RWPE2 (cell line): Measurements from ENCODE around the gene CROCC2.

Experiments used
- ATAC-seq: fragments of 200-7000 bp; cut with Tn5 transposase; 3 replicates; pipeline ENCODE4 v1.9.1; 2021; ENCODE audit warnings: low read depth
- DNase-seq: peaks from one replicate; pipeline ENCODE4 v3.0.0-alpha.2; 2020; ENCODE audit warnings: low spot score
- H3K27ac ChIP-seq: fragments of 450-650 bp; 2 replicates; pipeline ENCODE4 v1.5.1; 2017; ENCODE audit warnings: mild to moderate bottlenecking; ENCODE audit not compliant: poor library complexity, severe bottlenecking
- H3K27me3 ChIP-seq: fragments of 250-450 bp; sonication (Bioruptor Pico); 2 replicates; pipeline ENCODE4 v1.5.1; 2021; ENCODE audit warnings: mild to moderate bottlenecking, moderate library complexity; ENCODE audit not compliant: insufficient read depth, poor library complexity, severe bottlenecking
- H3K36me3 ChIP-seq: fragments of 250-450 bp; sonication (Bioruptor Pico); 2 replicates; pipeline ENCODE4 v1.5.1; 2020; ENCODE audit warnings: low read depth, mild to moderate bottlenecking, moderate library complexity
- H3K4me1 ChIP-seq: fragments of 250-450 bp; sonication (Bioruptor Pico); 2 replicates; pipeline ENCODE4 v1.5.1; 2021; ENCODE audit warnings: mild to moderate bottlenecking, moderate library complexity; ENCODE audit not compliant: insufficient read depth, poor library complexity, severe bottlenecking
- H3K4me3 ChIP-seq: fragments of 250-450 bp; sonication (Bioruptor Pico); 2 replicates; pipeline ENCODE4 v1.5.1; 2021; ENCODE audit warnings: mild to moderate bottlenecking, moderate library complexity; ENCODE audit not compliant: severe bottlenecking
- H3K9me3 ChIP-seq: fragments of 250-450 bp; sonication (Bioruptor Pico); 2 replicates; pipeline ENCODE4 v1.5.1; 2021; ENCODE audit warnings: mild to moderate bottlenecking, moderate library complexity; ENCODE audit not compliant: severe bottlenecking
- TF ChIP-seq, protein P1 (sequence below): fragments of 450-650 bp; IDR thresholded peaks from one replicate; pipeline ENCODE4 v1.5.1; 2017; ENCODE audit warnings: mild to moderate bottlenecking, moderate library complexity; ENCODE audit not compliant: poor library complexity, severe bottlenecking

The CROCC2 gene

DNA sequence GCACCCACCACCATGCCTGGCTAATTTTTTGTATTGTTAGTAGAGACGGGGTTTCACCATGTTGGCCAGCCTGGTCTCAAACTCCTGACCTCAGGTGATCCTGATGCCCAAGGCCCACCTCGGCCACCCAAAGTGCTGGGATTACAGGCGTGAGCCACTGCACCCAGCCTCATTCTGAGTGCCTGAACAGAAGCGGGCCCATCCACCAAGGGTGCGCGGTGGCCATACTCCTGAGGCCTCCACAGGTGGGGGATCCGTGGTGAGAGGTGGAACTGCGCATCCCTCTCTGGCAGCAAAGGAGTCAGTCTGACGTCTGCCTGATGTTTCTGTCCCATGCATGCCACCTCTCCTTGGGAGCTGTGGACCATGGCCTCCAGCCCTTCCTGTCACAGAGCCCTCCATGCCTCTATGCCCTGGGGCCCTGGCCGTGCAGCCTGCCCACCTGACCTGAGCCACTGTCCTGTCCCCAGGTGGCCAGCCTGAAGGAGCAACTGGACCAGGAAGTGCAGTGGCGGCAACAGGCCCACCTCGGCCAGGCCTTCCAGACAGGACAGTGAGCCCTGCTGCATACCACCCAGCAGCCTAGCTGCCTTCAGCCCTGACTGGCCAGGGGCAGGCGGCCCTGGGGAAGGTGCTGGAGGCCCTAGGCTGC, 84.7 kb downstream of the CROCC2 start:
- TF ChIP-seq, protein P1, sequence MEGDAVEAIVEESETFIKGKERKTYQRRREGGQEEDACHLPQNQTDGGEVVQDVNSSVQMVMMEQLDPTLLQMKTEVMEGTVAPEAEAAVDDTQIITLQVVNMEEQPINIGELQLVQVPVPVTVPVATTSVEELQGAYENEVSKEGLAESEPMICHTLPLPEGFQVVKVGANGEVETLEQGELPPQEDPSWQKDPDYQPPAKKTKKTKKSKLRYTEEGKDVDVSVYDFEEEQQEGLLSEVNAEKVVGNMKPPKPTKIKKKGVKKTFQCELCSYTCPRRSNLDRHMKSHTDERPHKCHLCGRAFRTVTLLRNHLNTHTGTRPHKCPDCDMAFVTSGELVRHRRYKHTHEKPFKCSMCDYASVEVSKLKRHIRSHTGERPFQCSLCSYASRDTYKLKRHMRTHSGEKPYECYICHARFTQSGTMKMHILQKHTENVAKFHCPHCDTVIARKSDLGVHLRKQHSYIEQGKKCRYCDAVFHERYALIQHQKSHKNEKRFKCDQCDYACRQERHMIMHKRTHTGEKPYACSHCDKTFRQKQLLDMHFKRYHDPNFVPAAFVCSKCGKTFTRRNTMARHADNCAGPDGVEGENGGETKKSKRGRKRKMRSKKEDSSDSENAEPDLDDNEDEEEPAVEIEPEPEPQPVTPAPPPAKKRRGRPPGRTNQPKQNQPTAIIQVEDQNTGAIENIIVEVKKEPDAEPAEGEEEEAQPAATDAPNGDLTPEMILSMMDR: no peak
- no peak overlapping the region for H3K4me3 ChIP-seq
- ATAC-seq (no peak), DNase-seq (peak; percentile 55)
- H3K9me3 ChIP-seq: no peaks in the 10 kb centered on the region
- H3K27me3 ChIP-seq: no peaks in the 10 kb centered on the region
- no peak overlapping the region for H3K27ac ChIP-seq
- peaks cover 7% of the 10 kb centered on the region for H3K4me1 ChIP-seq
- H3K36me3 ChIP-seq: no peaks in the 10 kb centered on the region

DNA sequence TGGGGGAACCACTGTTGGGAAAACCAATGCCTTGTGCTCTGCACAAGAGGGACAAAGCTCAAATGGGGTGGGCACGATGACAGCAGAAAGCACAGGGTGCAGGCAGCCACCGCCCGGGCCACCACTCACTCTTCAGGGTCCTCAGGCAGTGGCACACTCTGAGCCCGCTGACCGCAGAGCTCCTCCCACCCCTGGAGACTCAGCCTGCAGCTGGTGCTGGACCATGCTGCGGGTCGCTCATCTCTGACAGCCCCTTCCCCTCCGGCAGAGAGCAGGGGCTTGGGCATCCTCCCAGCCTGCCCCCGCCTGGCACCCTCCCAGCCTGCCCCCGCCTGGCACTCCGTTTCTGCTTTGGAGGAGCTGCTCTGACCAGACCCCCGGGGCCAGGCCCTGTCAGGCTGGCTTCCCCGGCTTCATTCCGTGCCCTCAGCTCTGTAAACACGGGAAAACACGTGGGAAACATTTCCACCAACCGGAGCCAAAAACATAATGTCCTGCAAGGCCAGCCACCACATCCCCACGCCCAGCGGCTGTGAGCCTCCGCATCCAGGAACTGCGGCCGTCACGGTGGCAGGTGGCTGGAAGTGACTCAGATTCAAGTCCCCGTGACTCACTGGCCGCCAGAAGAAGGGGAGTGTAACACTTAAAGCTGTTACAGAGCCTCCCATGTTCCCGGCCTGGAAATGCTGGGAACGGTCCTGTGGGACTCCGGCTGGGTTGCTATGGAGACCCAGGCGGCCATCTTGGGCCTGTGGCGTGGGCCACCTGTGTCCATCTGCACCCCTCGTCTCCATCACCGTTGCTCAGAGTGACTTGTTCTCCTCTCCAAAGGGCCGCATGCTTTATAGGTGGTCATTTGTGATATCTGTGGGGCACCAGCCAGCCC, 85.5 kb downstream of the CROCC2 start:
- no peak overlapping the region for H3K27ac ChIP-seq
- H3K27me3 ChIP-seq: no peaks in the 10 kb centered on the region
- DNase-seq (peak; percentile 88), ATAC-seq (peak; percentile 87)
- TF ChIP-seq, protein P1: no peak
- peaks cover 7% of the 10 kb centered on the region for H3K4me1 ChIP-seq
- no peaks in the 10 kb centered on the region for H3K9me3 ChIP-seq
- H3K36me3 ChIP-seq: no peaks in the 10 kb centered on the region
- H3K4me3 ChIP-seq: no peak overlapping the region

DNA sequence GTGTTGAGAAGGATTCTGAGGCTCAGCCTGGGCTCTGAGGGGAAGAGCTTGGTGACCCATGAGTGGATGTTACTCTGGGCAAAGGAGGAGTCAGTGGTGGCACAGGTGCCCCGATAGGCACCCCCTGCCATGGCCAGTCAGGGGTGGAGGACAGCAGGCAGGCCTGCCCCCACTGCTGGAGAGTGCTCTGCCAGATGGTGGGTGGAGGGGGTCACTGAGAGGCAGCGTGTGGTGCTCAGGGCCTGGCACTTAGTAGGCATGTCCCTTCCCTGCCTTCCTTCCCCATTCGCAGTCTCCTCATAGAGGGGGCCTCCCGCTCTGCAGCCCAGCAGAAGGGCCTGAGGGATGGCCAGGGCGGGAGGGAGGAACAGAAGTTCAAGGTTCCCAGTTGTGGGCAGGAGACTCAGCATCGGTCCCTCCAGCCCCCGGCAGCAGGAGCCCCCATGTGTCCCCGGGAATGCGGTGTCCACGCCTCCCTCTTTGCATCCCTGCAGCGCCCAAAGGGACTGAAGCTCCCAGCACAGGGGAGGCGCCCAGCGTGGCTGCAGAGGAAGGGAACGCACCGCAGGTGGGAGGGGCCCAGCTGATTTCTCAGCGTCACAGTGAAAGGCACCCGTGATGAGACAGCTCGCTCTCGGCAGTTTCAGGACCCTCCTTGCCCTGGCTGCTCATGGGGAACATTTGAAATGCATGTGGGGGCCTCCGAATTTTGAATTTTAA, 86.6 kb downstream of the CROCC2 start:
- no peak overlapping the region for H3K27ac ChIP-seq
- peaks cover 7% of the 10 kb centered on the region for H3K4me1 ChIP-seq
- ATAC-seq: no peak
- no peaks in the 10 kb centered on the region for H3K27me3 ChIP-seq
- H3K36me3 ChIP-seq: no peaks in the 10 kb centered on the region
- TF ChIP-seq, protein P1: no peak
- DNase-seq: peak; percentile 37
- H3K9me3 ChIP-seq: no peaks in the 10 kb centered on the region
- H3K4me3 ChIP-seq: no peak overlapping the region

DNA sequence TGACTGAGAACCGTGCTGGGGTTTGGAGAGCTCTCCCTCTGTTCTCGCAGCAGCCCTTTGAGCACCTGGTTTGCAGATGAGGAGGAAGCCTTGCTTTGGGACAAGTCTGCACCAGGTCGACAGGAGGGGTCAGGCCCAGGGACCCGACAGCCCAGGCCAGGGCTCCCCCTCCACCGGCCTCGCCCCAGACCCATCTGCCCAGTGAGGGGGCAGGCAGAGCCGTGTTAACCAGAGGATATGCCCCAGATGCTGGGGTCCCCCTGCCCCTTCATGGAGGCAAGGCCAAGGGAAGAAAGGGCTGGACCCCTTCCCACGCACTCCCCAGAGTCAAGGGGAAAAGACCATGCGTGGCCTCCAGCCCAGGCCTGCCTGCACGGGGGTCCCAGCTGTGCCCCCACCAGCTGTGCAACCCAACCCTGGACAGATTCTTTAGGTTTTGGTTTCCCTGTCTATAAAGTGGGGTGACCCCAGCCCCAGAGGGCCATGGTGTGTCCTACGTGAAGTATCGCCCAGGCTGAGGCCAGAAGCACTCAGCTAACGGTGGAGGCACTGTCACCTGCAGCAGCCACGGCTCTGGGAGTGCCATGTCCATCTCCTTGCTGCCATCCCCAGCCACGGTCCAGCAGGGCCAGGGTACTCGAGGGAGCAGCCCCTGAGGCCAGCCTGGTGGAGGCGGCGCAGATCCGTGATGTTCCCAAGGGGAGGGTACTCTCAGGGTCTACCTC, 87.5 kb downstream of the CROCC2 start:
- peaks cover 7% of the 10 kb centered on the region for H3K4me1 ChIP-seq
- H3K36me3 ChIP-seq: no peaks in the 10 kb centered on the region
- H3K27ac ChIP-seq: no peak overlapping the region
- H3K27me3 ChIP-seq: no peaks in the 10 kb centered on the region
- TF ChIP-seq, protein P1: no peak
- H3K4me3 ChIP-seq: no peak overlapping the region
- H3K9me3 ChIP-seq: no peaks in the 10 kb centered on the region
- no peak for ATAC-seq
- DNase-seq: peak; percentile 52
